ENCODE results near the gene FOXJ3. TPM values are rescaled to one million over a fixed set of nuclear protein-coding genes. Genes with fewer than 3 reads are reported as not detected.

Gene FOXJ3
- total RNA-seq, 4 donors from 2014 or later: 50.2 to 63.1 (median 56.6) TPM

GRCh38 chr1:42311138-42311537 lies 23.9 kb downstream of the FOXJ3 start:
- TF ChIP-seq, protein P1, sequence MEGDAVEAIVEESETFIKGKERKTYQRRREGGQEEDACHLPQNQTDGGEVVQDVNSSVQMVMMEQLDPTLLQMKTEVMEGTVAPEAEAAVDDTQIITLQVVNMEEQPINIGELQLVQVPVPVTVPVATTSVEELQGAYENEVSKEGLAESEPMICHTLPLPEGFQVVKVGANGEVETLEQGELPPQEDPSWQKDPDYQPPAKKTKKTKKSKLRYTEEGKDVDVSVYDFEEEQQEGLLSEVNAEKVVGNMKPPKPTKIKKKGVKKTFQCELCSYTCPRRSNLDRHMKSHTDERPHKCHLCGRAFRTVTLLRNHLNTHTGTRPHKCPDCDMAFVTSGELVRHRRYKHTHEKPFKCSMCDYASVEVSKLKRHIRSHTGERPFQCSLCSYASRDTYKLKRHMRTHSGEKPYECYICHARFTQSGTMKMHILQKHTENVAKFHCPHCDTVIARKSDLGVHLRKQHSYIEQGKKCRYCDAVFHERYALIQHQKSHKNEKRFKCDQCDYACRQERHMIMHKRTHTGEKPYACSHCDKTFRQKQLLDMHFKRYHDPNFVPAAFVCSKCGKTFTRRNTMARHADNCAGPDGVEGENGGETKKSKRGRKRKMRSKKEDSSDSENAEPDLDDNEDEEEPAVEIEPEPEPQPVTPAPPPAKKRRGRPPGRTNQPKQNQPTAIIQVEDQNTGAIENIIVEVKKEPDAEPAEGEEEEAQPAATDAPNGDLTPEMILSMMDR (IDR thresholded peaks at IDR 0.05; ENCODE audit: low read depth): no peak

DNA sequence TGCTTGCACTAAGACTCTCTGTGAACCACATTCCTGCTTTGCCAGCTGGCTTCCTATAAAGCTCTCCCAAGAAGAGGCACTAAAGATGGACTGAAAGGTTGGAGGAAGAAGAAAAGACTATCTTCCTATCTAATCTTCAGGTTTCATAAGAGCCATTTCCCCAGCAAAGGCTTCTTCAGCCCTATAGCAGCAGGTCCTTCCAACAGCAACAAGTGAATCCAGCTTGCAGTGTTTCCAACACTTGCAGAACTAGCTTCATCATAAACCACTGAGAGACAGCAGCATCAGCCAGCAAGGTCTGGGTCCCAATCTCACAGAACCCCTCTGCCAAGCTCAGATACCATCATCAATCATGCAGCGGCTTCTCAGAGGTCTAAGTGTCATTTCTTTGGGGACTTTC lies 28.1 kb downstream of the FOXJ3 start:
- TF ChIP-seq, protein P1 (IDR thresholded peaks at IDR 0.05; ENCODE audit: low read depth): no peak

DNA sequence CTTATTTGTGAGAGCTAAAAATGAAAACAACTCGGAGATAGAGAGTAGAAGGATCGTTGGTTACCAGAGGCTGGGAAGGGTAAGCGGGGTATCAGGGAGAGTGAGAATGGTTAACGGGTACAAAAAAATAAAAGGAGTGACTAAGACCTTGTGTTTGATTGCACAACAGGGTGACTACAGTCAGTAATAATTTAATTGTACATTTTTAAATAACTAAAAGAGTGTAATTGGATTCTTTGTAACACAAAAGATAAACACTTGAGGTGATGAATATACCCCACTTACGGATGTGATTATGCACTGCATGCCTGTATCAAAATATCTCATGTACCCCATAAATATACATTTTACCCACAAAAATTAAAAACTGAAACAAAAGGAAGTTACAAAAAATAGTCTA lies 29.4 kb downstream of the FOXJ3 start:
- TF ChIP-seq, protein P1 (IDR thresholded peaks at IDR 0.05; ENCODE audit: low read depth): no peak

- TF ChIP-seq, protein P1 (IDR thresholded peaks at IDR 0.05; ENCODE audit: low read depth): no peak
Measured at GRCh38 chr1:42302034-42302433, 33.0 kb downstream of the FOXJ3 start.

DNA sequence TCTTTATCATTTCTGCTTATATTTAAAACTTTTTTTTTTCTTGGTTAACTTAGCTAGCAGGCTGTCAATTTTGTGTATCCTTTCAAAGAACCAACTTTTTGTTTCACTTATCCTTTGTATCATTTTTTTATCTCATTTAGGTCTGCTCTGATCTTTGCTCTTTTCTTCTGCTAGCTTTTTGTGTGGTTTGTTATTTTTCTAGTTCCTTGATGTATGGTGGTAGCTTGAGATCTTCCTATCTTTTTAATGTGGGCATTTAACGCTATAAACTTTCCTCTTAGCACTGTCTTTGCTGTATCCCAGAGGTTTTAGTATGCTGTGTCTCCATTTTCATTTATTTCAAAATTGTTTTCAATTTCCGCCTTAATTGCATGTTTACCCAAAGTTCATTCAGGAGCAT lies 36.5 kb downstream of the FOXJ3 start:
- TF ChIP-seq, protein P1 (IDR thresholded peaks at IDR 0.05; ENCODE audit: low read depth): no peak

- TF ChIP-seq, protein P1 (IDR thresholded peaks at IDR 0.05; ENCODE audit: low read depth): no peak
Measured at GRCh38 chr1:42295816-42296215, 39.2 kb downstream of the FOXJ3 start.

GRCh38 chr1:42290130-42290529 lies 44.9 kb downstream of the FOXJ3 start:
- TF ChIP-seq, protein P1 (IDR thresholded peaks at IDR 0.05; ENCODE audit: low read depth): no peak
